Liver (tissue), 3 donors: Measurements from ENCODE around the gene SMAD7.

Experiments used
- CTCF ChIP-seq: fragments of 150-350 bp; IDR thresholded peaks from 2 replicates; pipeline ENCODE4 v1.5.1; 2017; ENCODE audit warnings: improper control_type of control experiment, low read depth, low read length; ENCODE audit not compliant: missing input control
- JUND ChIP-seq, 2 donors: IDR thresholded peaks; 2 replicates each; pipeline ENCODE4 v1.6.1; 2016; ENCODE audit warnings: antibody characterized with exemption in 2 of 2
- SP1 ChIP-seq: IDR thresholded peaks from 2 replicates; pipeline ENCODE4 v1.6.1; 2018; ENCODE audit warnings: antibody characterized with exemption, mild to moderate bottlenecking
- TAF1 ChIP-seq: conservative IDR thresholded peaks from 2 replicates; pipeline ENCODE4 v1.6.1; 2016; ENCODE audit warnings: antibody characterized with exemption, mild to moderate bottlenecking
- donor health status: healthy.
- donor health status: healthy.

- TF ChIP-seq SP1 (no peak), CTCF (no peak), JUND (IDR thresholded peaks at IDR 0.05) (no peak), TAF1 (no peak)
These were observed 41.4 kb upstream of the SMAD7 start for GRCh38 chr18:48992133-48992532.
